Hematopoietic multipotent progenitor cell treated with erythropoietin and hydrocortisone succinate and interleukin-3 and kit ligand, for 8 days (in vitro differentiated cells): Measurements from ENCODE around the gene VGLL4.

Experiments used
- DNase-seq: peaks from one replicate; pipeline ENCODE4 v3.0.0-alpha.2; 2015

The VGLL4 gene

GRCh38 chr3:11546657-11547302 is 96.9 kb downstream of the VGLL4 start:
- no peak for DNase-seq

GRCh38 chr3:11545186-11545851 is 98.4 kb downstream of the VGLL4 start:
- no peak for DNase-seq

- peak; percentile 39 for DNase-seq
Measured at GRCh38 chr3:11544412-11545181, 99.1 kb downstream of the VGLL4 start.

GRCh38 chr3:11543948-11544387 is 99.7 kb downstream of the VGLL4 start:
- no peak for DNase-seq

- DNase-seq = no peak
Measured at GRCh38 chr3:11543141-11543947, 100.4 kb downstream of the VGLL4 start.

GRCh38 chr3:11542551-11542950 is 101.2 kb downstream of the VGLL4 start:
- no peak for DNase-seq

GRCh38 chr3:11541321-11542303 is 102.1 kb downstream of the VGLL4 start:
- DNase-seq = no peak

- no peak for DNase-seq
Measured at GRCh38 chr3:11539677-11540076, 104.0 kb downstream of the VGLL4 start.

GRCh38 chr3:11539218-11539617 is 104.5 kb downstream of the VGLL4 start:
- no peak for DNase-seq

- no peak for DNase-seq
Measured at GRCh38 chr3:11538581-11538980, 105.1 kb downstream of the VGLL4 start.

GRCh38 chr3:11536936-11537612 is 106.6 kb downstream of the VGLL4 start:
- DNase-seq = no peak

- DNase-seq = no peak
Measured at GRCh38 chr3:11536132-11536935, 107.4 kb downstream of the VGLL4 start.

- no peak for DNase-seq
Measured at GRCh38 chr3:11535243-11535960, 108.3 kb downstream of the VGLL4 start.

- DNase-seq = no peak
Measured at GRCh38 chr3:11534793-11535101, 109.0 kb downstream of the VGLL4 start.

- no peak for DNase-seq
Measured at GRCh38 chr3:11534011-11534792, 109.5 kb downstream of the VGLL4 start.

- DNase-seq = no peak
Measured at GRCh38 chr3:11532931-11533391, 110.8 kb downstream of the VGLL4 start.

- no peak for DNase-seq
Measured at GRCh38 chr3:11530153-11530721, 113.5 kb downstream of the VGLL4 start.

- no peak for DNase-seq
Measured at GRCh38 chr3:11529281-11529680, 114.4 kb downstream of the VGLL4 start.
